ENCODE results near the gene SH3GL2.

- TF ChIP-seq POLR2A (IDR thresholded peaks at IDR 0.05; ENCODE audit: low read length): no peak
- no peak for TF ChIP-seq GATA1 (IDR thresholded peaks at IDR 0.05; ENCODE audit: low read depth, low read length)
Observed at GRCh38 chr9:17614903-17615302, 36.0 kb downstream of the SH3GL2 start.

All from erythroblast (primary cell).